Measurements from ENCODE around the gene SORCS2. TPM values are rescaled to one million over a fixed set of nuclear protein-coding genes. Genes with fewer than 3 reads are reported as not detected.

Gene SORCS2
- total and polyA plus RNA-seq, 7 donors: 0.18 to 1.5 (median 0.36) TPM

DNA sequence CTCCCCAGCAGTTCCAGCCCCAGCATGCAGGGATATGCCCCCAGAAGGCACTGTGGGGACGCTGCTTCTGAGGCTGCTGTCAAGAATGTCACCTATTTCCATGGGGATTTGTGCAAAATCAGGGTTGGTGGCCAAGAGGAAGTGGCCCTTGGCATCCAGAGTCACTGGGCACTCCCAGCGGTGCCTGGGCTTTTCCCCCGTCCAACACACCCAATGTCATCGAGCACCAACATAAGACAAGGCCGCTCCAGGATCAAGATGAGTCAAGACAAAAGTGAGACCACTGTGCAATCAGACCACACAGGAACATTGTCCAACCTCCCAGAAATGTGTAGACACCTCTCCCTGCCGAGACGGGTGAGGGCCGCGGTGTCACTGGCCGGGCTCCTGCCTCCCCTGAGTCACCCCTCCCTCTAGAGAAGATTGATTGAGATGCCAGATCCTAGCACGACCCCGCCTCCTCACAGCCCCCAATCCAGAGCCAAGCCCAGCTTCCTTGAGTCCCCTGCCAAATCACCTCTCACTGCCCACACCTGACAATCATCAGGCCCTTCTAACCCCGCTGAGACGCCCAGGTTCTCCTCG, 553.1 kb downstream of the SORCS2 start:
- Histone ChIP-seq H3K9me3 (no peaks in the 10 kb centered on the region), H3K4me3 (no peak overlapping the region), H3K4me1 (no peaks in the 10 kb centered on the region), H3K27me3 (ENCODE audit: insufficient read depth in 3 of 3, low read length in 2 of 3) (peaks cover 0 to 3% (median 0%) of the 10 kb centered on the region in 3 donors), H3K27ac (no peak overlapping the region), H3K36me3 (ENCODE audit: insufficient read depth in 1 of 2, low read depth in 1 of 2) (no peaks in the 10 kb centered on the region)
- DNase-seq (no peak), ATAC-seq (no peak)
- WGBS, 3 donors: 86 to 93% (median 89%) methylated on average over 15 of the region's 15 CpGs
- TF ChIP-seq, protein P1, sequence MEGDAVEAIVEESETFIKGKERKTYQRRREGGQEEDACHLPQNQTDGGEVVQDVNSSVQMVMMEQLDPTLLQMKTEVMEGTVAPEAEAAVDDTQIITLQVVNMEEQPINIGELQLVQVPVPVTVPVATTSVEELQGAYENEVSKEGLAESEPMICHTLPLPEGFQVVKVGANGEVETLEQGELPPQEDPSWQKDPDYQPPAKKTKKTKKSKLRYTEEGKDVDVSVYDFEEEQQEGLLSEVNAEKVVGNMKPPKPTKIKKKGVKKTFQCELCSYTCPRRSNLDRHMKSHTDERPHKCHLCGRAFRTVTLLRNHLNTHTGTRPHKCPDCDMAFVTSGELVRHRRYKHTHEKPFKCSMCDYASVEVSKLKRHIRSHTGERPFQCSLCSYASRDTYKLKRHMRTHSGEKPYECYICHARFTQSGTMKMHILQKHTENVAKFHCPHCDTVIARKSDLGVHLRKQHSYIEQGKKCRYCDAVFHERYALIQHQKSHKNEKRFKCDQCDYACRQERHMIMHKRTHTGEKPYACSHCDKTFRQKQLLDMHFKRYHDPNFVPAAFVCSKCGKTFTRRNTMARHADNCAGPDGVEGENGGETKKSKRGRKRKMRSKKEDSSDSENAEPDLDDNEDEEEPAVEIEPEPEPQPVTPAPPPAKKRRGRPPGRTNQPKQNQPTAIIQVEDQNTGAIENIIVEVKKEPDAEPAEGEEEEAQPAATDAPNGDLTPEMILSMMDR (IDR thresholded peaks at IDR 0.05): no peak
- intact Hi-C loops (cut with DNase I): no loop called here

DNA sequence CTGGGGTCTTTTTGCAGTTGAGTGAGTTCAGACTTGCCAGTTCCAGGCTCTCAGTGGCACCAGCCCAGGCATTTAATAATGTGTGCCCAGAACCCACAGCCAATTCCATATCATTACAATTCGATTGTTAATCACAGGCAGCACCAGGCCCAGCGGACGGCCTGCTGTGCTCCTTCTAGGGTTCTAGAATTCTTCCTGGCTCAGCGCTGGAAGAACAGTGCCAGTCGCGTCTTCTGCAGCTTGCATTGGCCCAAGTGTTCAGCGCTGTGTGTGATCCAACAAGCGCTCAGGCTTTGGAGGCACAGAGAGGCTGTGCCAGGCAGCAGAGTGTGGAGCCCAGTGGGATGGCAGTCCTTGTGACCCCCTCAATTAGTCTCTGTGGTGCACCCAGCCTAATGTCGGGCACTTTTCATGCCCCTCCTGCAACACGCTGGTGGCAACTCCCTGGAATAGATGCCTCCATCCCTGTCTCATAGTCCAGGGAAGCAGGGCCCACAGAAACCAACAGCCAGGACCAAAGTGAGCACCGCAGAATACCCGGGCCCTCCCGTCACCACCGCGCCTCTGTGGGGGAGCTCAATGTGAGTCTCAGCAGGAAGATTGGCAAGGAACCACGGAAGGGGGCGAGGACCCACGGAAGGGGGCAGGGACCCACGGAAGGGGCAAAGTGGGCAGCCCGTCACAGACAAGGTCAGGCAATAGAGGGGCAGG, 554.2 kb downstream of the SORCS2 start:
- Histone ChIP-seq H3K9me3 (no peaks in the 10 kb centered on the region), H3K4me3 (no peak overlapping the region), H3K27ac (no peak overlapping the region), H3K36me3 (ENCODE audit: insufficient read depth in 1 of 2, low read depth in 1 of 2) (no peaks in the 10 kb centered on the region), H3K27me3 (ENCODE audit: insufficient read depth in 3 of 3, low read length in 2 of 3) (peaks cover 0 to 3% (median 0%) of the 10 kb centered on the region in 3 donors), H3K4me1 (no peaks in the 10 kb centered on the region)
- intact Hi-C loops (cut with DNase I): no loop called here
- ATAC-seq (no peak), DNase-seq (no peak)
- TF ChIP-seq, protein P1 (IDR thresholded peaks at IDR 0.05): no peak
- WGBS, 3 donors: 88 to 93% (median 89%) methylated on average over 20 of the region's 20 CpGs

DNA sequence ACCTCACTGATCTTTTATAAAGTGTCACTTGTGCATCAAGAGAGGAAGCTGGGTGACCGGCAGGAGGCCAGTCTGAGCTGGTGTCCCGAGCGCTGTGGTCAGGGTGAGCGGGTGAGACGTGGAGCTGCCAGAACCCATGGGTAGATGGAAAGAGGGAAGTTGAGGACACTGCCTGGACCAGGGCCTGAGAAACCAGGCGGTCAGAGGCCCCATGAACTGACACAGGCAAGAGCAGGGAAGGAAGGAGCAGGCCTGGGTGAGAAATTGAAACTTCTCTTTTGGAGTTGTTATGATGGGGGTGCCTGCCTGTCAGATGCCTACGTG, 554.7 kb downstream of the SORCS2 start:
- TF ChIP-seq, protein P1 (IDR thresholded peaks at IDR 0.05): no peak

DNA sequence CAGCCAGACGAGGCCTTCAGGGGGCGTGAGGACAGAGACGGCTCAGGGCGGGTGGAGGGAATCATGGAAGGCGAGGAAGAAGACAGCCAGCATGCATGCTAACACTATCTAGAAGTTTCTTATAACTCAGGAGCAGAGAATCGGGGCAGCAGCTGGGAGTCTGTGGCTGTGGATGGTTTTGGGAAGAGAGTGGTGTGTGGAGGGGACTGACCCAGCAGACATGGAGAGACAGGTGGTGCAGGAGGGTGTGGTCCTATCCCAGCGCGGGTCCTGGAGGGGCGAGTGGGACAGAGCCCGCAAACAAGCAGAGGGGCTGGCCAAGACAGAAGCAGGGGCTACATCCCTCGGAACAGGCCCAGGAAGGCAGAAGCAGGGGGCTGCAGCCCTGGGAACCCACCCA, 555.2 kb downstream of the SORCS2 start:
- H3K9me3 ChIP-seq: no peaks in the 10 kb centered on the region
- WGBS, 3 donors: 74 to 80% (median 78%) methylated on average over 11 of the region's 11 CpGs
- no peak for DNase-seq
- no peaks in the 10 kb centered on the region for H3K36me3 ChIP-seq (ENCODE audit: insufficient read depth in 1 of 2, low read depth in 1 of 2)
- H3K27me3 ChIP-seq (ENCODE audit: insufficient read depth in 3 of 3, low read length in 2 of 3): peaks cover 0 to 3% (median 0%) of the 10 kb centered on the region in 3 donors
- no peaks in the 10 kb centered on the region for H3K4me1 ChIP-seq
- TF ChIP-seq, protein P1 (IDR thresholded peaks at IDR 0.05): no peak
- no peak overlapping the region for H3K4me3 ChIP-seq
- H3K27ac ChIP-seq: no peak overlapping the region
- no peak for ATAC-seq
- intact Hi-C loops (cut with DNase I): no loop called here

More for the DNA sequence above, 554.7 kb downstream of the SORCS2 start:
- Histone ChIP-seq H3K36me3 (ENCODE audit: insufficient read depth in 1 of 2, low read depth in 1 of 2) (no peaks in the 10 kb centered on the region), H3K9me3 (no peaks in the 10 kb centered on the region), H3K27me3 (ENCODE audit: insufficient read depth in 3 of 3, low read length in 2 of 3) (peaks cover 0 to 3% (median 0%) of the 10 kb centered on the region in 3 donors), H3K4me1 (no peaks in the 10 kb centered on the region), H3K27ac (no peak overlapping the region), H3K4me3 (no peak overlapping the region)
- 89 to 94% (median 93%) methylated on average over 7 of the region's 7 CpGs for WGBS, 3 donors
- ATAC-seq (no peak), DNase-seq (no peak)
- intact Hi-C loops (cut with DNase I): no loop called here

Measured in psoas muscle (tissue), 8 donors.